Natural killer cell (primary cell): ENCODE data around the gene KRTAP10-10. TPM values are rescaled to one million over a fixed set of nuclear protein-coding genes. Genes with fewer than 3 reads are reported as not detected.
A peak's percentile ranks its signal among the peaks of the same experiment; 100 is the strongest.
"Not testable (repeated sequence)": the region's sequence is repeated elsewhere in the genome, so short reads cannot be mapped to it uniquely, and the experiment has no call there.

Experiments
- ATAC-seq, 3 donors: fragments of 150-1000 bp in 2 of 3; fragments of 200-7000 bp in 1 of 3; cut with Tn5 transposase; 1 replicate in 1 of 3; 2 replicates in 2 of 3; pipeline ENCODE4 v1.10.0; 2021; ENCODE audit warnings: mild to moderate bottlenecking in 2 of 3, moderate library complexity in 2 of 3
- DNase-seq, 2 donors: peaks; one replicate each; pipeline versions ENCODE4 v3.0.0 to v3.0.0-alpha.2; 2013 to 2021; ENCODE audit warnings: mixed read lengths in 1 of 2
- H3K27ac ChIP-seq: one replicate; pipeline ENCODE4 v1.5.1; 2013; ENCODE audit warnings: mild to moderate bottlenecking, low read length
- H3K27me3 ChIP-seq: one replicate; pipeline ENCODE4 v1.6.1; 2013; ENCODE audit warnings: low read length; ENCODE audit not compliant: control insufficient read depth, insufficient read depth
- H3K36me3 ChIP-seq: one replicate; pipeline ENCODE4 v1.6.1; 2013; ENCODE audit warnings: low read length; ENCODE audit not compliant: control insufficient read depth, insufficient read depth
- H3K4me1 ChIP-seq: one replicate; pipeline ENCODE4 v1.6.1; 2013; ENCODE audit warnings: low read length; ENCODE audit not compliant: control insufficient read depth, insufficient read depth
- H3K4me3 ChIP-seq: one replicate; pipeline ENCODE4 v1.5.1; 2013; ENCODE audit warnings: low read length
- H3K9me3 ChIP-seq: one replicate; pipeline ENCODE4 v1.6.1; 2013; ENCODE audit warnings: low read length; ENCODE audit not compliant: control insufficient read depth, insufficient read depth
- H3K27ac Mint-ChIP-seq, 2 donors: one replicate each; pipeline ENCODE4 v1.8.0; 2022; ENCODE audit warnings: mild to moderate bottlenecking in 2 of 2, mixed read lengths in 2 of 2, moderate library complexity in 1 of 2
- H3K27me3 Mint-ChIP-seq, 2 donors: one replicate each; pipeline ENCODE4 v1.8.0; 2022; ENCODE audit warnings: low read depth in 2 of 2, mixed read lengths in 2 of 2
- H3K36me3 Mint-ChIP-seq: one replicate; pipeline ENCODE4 v1.8.0; 2022; ENCODE audit warnings: mixed read lengths
- H3K4me1 Mint-ChIP-seq, 2 donors: one replicate each; pipeline ENCODE4 v1.8.0; 2022; ENCODE audit warnings: mixed read lengths in 2 of 2
- H3K4me3 Mint-ChIP-seq: one replicate; pipeline ENCODE4 v1.8.0; 2022; ENCODE audit warnings: mild to moderate bottlenecking, moderate library complexity, mixed read lengths
- H3K9me3 Mint-ChIP-seq, 2 donors: one replicate each; pipeline ENCODE4 v1.8.0; 2022; ENCODE audit warnings: mixed read lengths in 2 of 2
- WGBS: methylation state at CpG from one replicate; pipeline ENCODE4 v1.1.7; 2013; ENCODE audit warnings: missing lambda C conversion rate; ENCODE audit not compliant: insufficient coverage; 5-methylcytosine and 5-hydroxymethylcytosine counted together
- intact Hi-C: fragments of 100-400 bp; cut with micrococcal nuclease; formaldehyde crosslinking; loops from one replicate; pipeline ENCODE4 v1.14.2; 2022
- total RNA-seq, 4 donors: library from RNA; stranded (reverse); fragments of 120-200 nt in 1 of 4; gene quantifications; one replicate each; pipeline versions ENCODE4 v1.2.3 to v1.2.4, GENCODE V29; 2013 to 2022
- TF ChIP-seq, protein P1 (sequence below): fragments of 200-600 bp; IDR thresholded peaks from one replicate; pipeline ENCODE4 v1.8.0; 2022; ENCODE audit warnings: antibody characterized with exemption

Gene KRTAP10-10
- total RNA-seq, 3 donors from 2014 or later (not counting 1 experiment from before 2014, with no cell fraction given): not detected

GRCh38 chr21:44630440-44630839 is 6.7 kb upstream of the KRTAP10-10 start:
- peaks cover 3 to 10% of the 10 kb centered on the region in 2 donors for H3K27me3 Mint-ChIP-seq
- TF ChIP-seq, protein P1, sequence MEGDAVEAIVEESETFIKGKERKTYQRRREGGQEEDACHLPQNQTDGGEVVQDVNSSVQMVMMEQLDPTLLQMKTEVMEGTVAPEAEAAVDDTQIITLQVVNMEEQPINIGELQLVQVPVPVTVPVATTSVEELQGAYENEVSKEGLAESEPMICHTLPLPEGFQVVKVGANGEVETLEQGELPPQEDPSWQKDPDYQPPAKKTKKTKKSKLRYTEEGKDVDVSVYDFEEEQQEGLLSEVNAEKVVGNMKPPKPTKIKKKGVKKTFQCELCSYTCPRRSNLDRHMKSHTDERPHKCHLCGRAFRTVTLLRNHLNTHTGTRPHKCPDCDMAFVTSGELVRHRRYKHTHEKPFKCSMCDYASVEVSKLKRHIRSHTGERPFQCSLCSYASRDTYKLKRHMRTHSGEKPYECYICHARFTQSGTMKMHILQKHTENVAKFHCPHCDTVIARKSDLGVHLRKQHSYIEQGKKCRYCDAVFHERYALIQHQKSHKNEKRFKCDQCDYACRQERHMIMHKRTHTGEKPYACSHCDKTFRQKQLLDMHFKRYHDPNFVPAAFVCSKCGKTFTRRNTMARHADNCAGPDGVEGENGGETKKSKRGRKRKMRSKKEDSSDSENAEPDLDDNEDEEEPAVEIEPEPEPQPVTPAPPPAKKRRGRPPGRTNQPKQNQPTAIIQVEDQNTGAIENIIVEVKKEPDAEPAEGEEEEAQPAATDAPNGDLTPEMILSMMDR: no peak
- intact Hi-C loops: no loop called here
- H3K27me3 ChIP-seq: no peaks in the 10 kb centered on the region
- no peak overlapping the region for H3K4me3 ChIP-seq
- peaks cover 36 to 46% of the 10 kb centered on the region in 2 donors for H3K4me1 Mint-ChIP-seq
- no peak for ATAC-seq
- H3K27ac ChIP-seq: peak overlapping the region; percentile 26
- H3K9me3 ChIP-seq: peaks cover 22% of the 10 kb centered on the region
- no peaks in the 10 kb centered on the region for H3K36me3 ChIP-seq
- H3K9me3 Mint-ChIP-seq: peaks cover 9 to 22% of the 10 kb centered on the region in 2 donors
- H3K36me3 Mint-ChIP-seq: peaks cover 34% of the 10 kb centered on the region
- 45% methylated on average over 2 of the region's 2 CpGs for WGBS
- H3K27ac Mint-ChIP-seq: peak overlapping the region; percentile 79
- H3K4me3 Mint-ChIP-seq: peak overlapping the region; percentile 51
- peak in 1 of 2 donors; percentile 28 for DNase-seq
- peaks cover 52% of the 10 kb centered on the region for H3K4me1 ChIP-seq

GRCh38 chr21:44632067-44632466 is 5.1 kb upstream of the KRTAP10-10 start:
- H3K9me3 Mint-ChIP-seq: peaks cover 9 to 22% of the 10 kb centered on the region in 2 donors
- H3K4me1 Mint-ChIP-seq: peaks cover 24 to 29% of the 10 kb centered on the region in 2 donors
- WGBS: 100% methylated on average over 1 of the region's 1 CpG
- Histone ChIP-seq H3K4me3 (no peak overlapping the region), H3K36me3 (no peaks in the 10 kb centered on the region), H3K4me1 (peaks cover 36% of the 10 kb centered on the region), H3K9me3 (peaks cover 22% of the 10 kb centered on the region), H3K27me3 (no peaks in the 10 kb centered on the region), H3K27ac (no peak overlapping the region)
- intact Hi-C loops: no loop called here
- TF ChIP-seq, protein P1: no peak
- DNase-seq (no peak), ATAC-seq (no peak)
- H3K27me3 Mint-ChIP-seq: peaks cover 3 to 17% of the 10 kb centered on the region in 2 donors
- no peak overlapping the region for H3K4me3 Mint-ChIP-seq
- no peak overlapping the region for H3K27ac Mint-ChIP-seq
- H3K36me3 Mint-ChIP-seq: peaks cover 34% of the 10 kb centered on the region

- Mint-ChIP-seq H3K36me3 (peaks cover 18% of the 10 kb centered on the region), H3K9me3 (peaks cover 3 to 20% of the 10 kb centered on the region in 2 donors), H3K27me3 (peaks cover 16 to 26% of the 10 kb centered on the region in 2 donors), H3K4me1 (peaks cover 0 to 5% of the 10 kb centered on the region in 2 donors), H3K27ac (no peak overlapping the region), H3K4me3 (no peak overlapping the region)
- WGBS: 90% methylated on average over 14 of the region's 15 CpGs
- Histone ChIP-seq H3K36me3 (no peaks in the 10 kb centered on the region), H3K27ac (no peak overlapping the region), H3K4me3 (no peak overlapping the region), H3K9me3 (peaks cover 10% of the 10 kb centered on the region), H3K27me3 (no peaks in the 10 kb centered on the region), H3K4me1 (no peaks in the 10 kb centered on the region)
- TF ChIP-seq, protein P1: no peak
- no peak for ATAC-seq
- DNase-seq: no peak
- intact Hi-C loops: no loop called here
Measured at GRCh38 chr21:44636209-44637017, 743 bp upstream of the KRTAP10-10 start.

- not testable (repeated sequence) for ATAC-seq
- WGBS: 88% methylated on average over 6 of the region's 12 CpGs
- H3K27me3 Mint-ChIP-seq: peaks cover 18 to 26% of the 10 kb centered on the region in 2 donors
Measured at GRCh38 chr21:44637851-44638348, 744 bp downstream of the KRTAP10-10 start.

GRCh38 chr21:44638506-44639330 is 1.6 kb downstream of the KRTAP10-10 start:
- H3K9me3 ChIP-seq, H3K9me3 Mint-ChIP-seq, H3K4me1 Mint-ChIP-seq, intact Hi-C loops, DNase-seq, H3K36me3 Mint-ChIP-seq, H3K27ac ChIP-seq, H3K4me1 ChIP-seq, H3K27me3 ChIP-seq, ATAC-seq, H3K4me3 Mint-ChIP-seq, H3K36me3 ChIP-seq, H3K4me3 ChIP-seq, H3K27ac Mint-ChIP-seq: not testable (repeated sequence)
- WGBS: 89% methylated on average over 17 of the region's 21 CpGs
- peaks cover 18 to 26% of the 10 kb centered on the region in 2 donors for H3K27me3 Mint-ChIP-seq

More at GRCh38 chr21:44637851-44638348, 744 bp downstream of the KRTAP10-10 start:
- H3K27ac Mint-ChIP-seq, H3K4me3 Mint-ChIP-seq, H3K4me3 ChIP-seq, intact Hi-C loops, DNase-seq, H3K36me3 ChIP-seq, H3K27ac ChIP-seq, H3K27me3 ChIP-seq, H3K4me1 Mint-ChIP-seq, H3K4me1 ChIP-seq, H3K36me3 Mint-ChIP-seq, H3K9me3 ChIP-seq: not testable (repeated sequence)
- peaks cover 0 to 11% of the 10 kb centered on the region in 2 donors for H3K9me3 Mint-ChIP-seq
